ENCODE results near the gene CHRNB4. TPM values are rescaled to one million over a fixed set of nuclear protein-coding genes. Genes with fewer than 3 reads are reported as not detected.
"Not testable (repeated sequence)": the region's sequence is repeated elsewhere in the genome, so short reads cannot be mapped to it uniquely, and the experiment has no call there.

The CHRNB4 gene, protein sequence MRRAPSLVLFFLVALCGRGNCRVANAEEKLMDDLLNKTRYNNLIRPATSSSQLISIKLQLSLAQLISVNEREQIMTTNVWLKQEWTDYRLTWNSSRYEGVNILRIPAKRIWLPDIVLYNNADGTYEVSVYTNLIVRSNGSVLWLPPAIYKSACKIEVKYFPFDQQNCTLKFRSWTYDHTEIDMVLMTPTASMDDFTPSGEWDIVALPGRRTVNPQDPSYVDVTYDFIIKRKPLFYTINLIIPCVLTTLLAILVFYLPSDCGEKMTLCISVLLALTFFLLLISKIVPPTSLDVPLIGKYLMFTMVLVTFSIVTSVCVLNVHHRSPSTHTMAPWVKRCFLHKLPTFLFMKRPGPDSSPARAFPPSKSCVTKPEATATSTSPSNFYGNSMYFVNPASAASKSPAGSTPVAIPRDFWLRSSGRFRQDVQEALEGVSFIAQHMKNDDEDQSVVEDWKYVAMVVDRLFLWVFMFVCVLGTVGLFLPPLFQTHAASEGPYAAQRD
- total RNA-seq: not detected

DNA sequence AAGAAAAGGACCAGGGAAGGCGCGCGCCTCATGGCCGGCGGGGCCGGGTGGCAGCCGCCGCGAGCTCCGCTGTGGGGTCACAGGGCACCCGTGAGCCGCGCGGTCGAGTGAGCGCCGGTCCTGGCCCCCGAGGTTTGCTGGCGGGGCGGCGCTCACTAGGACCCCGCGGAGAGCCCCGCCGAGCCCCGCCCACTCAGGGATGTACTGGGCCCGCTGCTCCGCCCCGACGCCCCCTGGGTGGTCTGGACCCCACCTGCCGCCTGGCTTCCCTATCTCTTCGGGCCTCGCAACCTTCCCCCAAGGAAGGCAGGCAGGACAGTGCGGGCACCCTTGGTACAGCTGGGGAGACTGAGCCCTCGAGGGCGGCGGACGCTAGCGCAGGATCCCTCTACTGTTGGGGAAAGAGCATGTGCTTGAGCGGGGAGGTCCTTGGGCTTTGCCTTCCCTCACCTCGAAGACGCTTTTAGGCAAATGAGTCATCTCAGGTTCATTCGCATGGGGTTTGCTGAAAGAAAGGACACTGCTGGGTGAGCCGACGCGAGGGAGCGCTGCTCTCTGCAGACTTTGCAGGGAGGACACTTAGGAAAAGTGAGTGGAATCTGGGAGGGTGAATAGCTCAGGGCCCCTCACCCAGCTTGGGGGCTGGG lies at the start of gene CHRNB4:
Gene CHRNB4, minus strand, starts transcription at position 109 of the 647 bp plus-strand sequence. Its CDS starts 77 bp downstream, at position 32.
- H3K27me3 Mint-ChIP-seq: peaks cover 16% of the 10 kb centered on the region
- peak; percentile 37 for ATAC-seq (replicated peaks)
- no peaks in the 10 kb centered on the region for H3K4me1 Mint-ChIP-seq
- no peaks in the 10 kb centered on the region for H3K9me3 Mint-ChIP-seq
- no peaks in the 10 kb centered on the region for H3K36me3 Mint-ChIP-seq (ENCODE audit: low read depth)
- H3K4me3 Mint-ChIP-seq: peak within 1 kb of the TSS; percentile 41
- no peak within 1 kb of the TSS for H3K27ac Mint-ChIP-seq

DNA sequence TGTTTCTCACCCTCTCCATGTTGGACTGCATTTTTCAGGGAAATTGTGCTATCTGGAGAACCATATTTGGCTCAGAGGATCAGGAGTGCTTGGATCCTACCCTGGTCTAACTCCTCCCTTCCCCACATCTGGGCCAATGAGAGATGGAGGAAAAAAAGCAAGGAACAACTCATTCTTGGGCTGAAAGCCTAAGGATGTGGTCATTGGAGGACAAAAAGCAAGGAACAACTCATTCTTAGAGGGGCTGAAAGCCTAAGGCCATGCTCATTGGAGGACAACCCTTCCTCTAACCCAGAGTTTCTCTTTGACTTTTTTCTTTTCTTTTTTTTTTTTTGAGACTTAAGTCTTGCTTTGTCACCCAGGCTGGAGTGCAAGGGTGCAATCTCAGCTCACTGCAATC lies 48.6 kb upstream of the CHRNB4 start:
- no peaks in the 10 kb centered on the region for H3K36me3 Mint-ChIP-seq (ENCODE audit: low read depth)
- no peak for ATAC-seq (replicated peaks)

DNA sequence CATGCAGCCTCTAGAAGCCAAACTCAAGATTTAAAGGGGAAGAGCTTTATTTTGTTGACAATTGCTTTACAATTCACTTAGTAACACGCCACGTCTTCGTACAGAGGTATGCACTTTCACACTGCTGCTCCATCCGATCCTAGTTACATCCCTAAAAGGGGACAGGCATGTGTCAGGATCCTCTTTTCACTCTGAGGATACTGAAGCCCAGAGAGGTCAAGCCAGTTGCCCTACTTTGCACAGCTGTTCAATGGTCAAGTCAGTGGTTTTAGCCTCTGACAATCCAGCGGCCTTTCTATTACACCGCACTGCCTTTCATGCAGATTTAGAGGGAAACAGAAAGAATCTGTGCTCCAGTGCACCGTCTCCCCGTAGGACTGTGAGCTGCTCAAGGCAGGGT lies 44.9 kb upstream of the CHRNB4 start:
- H3K27ac Mint-ChIP-seq: no peak overlapping the region
- H3K36me3 Mint-ChIP-seq (ENCODE audit: low read depth): no peaks in the 10 kb centered on the region
- ATAC-seq (replicated peaks): no peak
- no peaks in the 10 kb centered on the region for H3K9me3 Mint-ChIP-seq
- H3K27me3 Mint-ChIP-seq: peaks cover 6% of the 10 kb centered on the region
- no peak overlapping the region for H3K4me3 Mint-ChIP-seq
- no peaks in the 10 kb centered on the region for H3K4me1 Mint-ChIP-seq

More for the DNA sequence above, 48.6 kb upstream of the CHRNB4 start:
- H3K27ac Mint-ChIP-seq: no peak overlapping the region
- H3K9me3 Mint-ChIP-seq: no peaks in the 10 kb centered on the region
- peaks cover 3% of the 10 kb centered on the region for H3K27me3 Mint-ChIP-seq
- no peaks in the 10 kb centered on the region for H3K4me1 Mint-ChIP-seq
- H3K4me3 Mint-ChIP-seq: no peak overlapping the region

DNA sequence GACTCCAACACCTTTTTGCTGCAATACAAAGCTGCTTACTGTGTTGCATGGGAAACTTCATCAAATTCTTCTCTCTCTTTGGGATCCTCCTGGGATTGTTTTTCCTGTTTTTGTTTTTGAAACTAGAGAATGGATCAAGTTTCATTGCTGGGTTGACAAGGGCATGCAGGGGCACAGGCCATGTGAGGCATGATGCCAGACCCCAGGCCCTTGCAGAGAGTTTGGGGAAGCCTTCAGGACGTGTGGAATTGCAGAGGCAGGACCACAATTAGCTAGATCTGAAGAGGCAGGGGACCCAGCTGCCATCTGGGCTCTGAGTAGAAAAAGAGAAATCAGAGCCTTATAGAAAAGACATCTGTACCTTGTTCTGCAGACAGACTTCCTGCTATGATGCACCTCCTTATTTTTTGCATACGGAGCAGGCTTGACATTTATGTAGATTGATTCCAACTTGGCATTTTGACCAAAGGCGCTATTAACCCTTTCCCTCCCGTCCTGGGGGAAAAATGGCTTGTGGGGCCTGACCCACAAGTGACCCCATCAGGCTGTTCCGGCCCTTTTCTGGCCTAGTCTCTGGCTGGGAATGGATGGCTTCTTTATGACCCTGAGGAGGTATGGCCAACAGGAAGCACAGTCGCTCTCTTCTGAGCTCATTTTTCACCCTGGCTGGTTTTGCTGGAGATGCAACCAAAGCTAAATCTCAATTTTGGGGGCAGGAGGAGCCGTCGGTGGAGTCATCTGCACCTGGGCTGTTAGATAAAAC lies 44.3 kb upstream of the CHRNB4 start:
- Mint-ChIP-seq H3K4me1 (no peaks in the 10 kb centered on the region), H3K36me3 (ENCODE audit: low read depth) (no peaks in the 10 kb centered on the region), H3K27ac (no peak overlapping the region), H3K27me3 (peaks cover 6% of the 10 kb centered on the region), H3K4me3 (no peak overlapping the region), H3K9me3 (no peaks in the 10 kb centered on the region)
- no peak for ATAC-seq (replicated peaks)

DNA sequence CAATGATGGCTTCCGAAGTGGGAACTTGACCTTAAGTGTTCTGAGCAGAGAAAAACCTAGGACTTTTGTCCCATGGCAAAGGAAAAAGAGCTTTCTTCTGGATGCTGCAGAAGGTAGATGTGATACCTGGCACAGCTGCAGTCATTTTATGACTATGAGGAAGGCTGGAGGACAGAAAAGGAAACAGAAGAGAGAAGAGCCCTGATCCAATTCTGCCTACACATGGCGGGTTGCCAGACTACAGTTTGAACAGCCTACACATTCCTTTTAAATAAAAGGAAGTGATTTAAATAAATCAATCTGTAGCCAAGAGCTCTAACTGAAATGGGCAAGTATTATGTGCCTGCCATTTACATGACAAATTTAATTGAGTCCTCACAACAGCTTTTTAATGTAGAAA lies 43.6 kb upstream of the CHRNB4 start:
- ATAC-seq (replicated peaks): no peak
- Mint-ChIP-seq H3K27ac (no peak overlapping the region), H3K4me3 (no peak overlapping the region), H3K27me3 (peaks cover 6% of the 10 kb centered on the region), H3K9me3 (no peaks in the 10 kb centered on the region), H3K4me1 (no peaks in the 10 kb centered on the region), H3K36me3 (ENCODE audit: low read depth) (no peaks in the 10 kb centered on the region)

DNA sequence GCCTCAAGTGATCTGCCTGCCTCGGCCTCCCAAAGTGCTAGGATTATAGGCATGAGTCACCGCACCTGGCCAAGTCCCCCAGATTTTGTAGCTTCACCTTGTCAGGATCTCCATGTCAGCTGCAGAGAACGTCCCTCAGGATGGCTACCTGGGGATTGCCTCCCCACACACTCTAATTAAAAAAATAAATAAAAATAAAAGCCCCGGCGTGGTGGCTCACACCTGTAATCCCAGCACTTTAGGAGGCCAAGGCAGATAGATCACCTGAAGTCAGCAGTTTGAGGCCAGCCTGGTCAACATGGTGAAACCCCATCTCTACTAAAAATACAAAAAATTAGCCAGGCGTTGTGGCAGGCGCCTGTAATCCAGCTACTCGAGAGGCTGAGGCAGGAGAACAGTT lies 42.6 kb upstream of the CHRNB4 start:
- not testable (repeated sequence) for H3K27ac Mint-ChIP-seq; H3K9me3 Mint-ChIP-seq; H3K36me3 Mint-ChIP-seq (ENCODE audit: low read depth); H3K27me3 Mint-ChIP-seq; H3K4me1 Mint-ChIP-seq; ATAC-seq (replicated peaks); H3K4me3 Mint-ChIP-seq

DNA sequence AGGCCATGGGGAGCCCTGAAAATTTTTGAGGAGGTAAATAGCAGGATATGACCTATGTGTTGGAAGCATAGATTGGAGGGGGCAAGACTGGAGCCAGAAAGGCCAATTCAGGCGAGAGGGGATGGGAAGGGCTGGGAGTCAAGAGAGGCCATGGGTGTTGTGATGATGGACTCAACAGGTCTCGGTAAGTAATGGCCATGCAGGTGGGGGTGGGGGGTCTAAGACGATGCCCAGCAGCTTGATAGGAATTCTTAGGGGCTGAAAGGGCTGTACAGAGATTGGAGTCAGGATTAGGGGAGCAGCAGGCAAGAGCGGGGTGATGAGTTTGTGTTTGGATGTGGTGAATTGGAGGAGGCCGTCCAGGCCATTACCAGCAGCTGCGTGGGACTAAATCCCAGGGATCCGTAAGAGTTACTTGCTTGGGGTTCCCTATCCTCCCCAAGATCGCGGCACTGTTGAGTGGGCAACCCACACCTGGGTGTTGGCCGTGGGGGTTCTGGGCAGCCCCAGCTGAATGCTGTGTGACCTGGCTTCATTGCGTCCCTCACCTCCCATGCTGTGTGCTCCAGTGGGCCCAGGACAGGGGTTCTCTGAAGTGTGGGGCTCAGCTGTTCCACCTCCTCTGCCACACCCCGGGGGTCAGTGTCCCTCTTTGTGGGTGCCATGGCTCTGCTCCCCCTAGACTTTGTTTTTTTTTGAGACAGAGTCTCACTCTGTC lies 41.8 kb upstream of the CHRNB4 start:
- ATAC-seq (replicated peaks): no peak
- no peaks in the 10 kb centered on the region for H3K4me1 Mint-ChIP-seq
- H3K27ac Mint-ChIP-seq: no peak overlapping the region

DNA sequence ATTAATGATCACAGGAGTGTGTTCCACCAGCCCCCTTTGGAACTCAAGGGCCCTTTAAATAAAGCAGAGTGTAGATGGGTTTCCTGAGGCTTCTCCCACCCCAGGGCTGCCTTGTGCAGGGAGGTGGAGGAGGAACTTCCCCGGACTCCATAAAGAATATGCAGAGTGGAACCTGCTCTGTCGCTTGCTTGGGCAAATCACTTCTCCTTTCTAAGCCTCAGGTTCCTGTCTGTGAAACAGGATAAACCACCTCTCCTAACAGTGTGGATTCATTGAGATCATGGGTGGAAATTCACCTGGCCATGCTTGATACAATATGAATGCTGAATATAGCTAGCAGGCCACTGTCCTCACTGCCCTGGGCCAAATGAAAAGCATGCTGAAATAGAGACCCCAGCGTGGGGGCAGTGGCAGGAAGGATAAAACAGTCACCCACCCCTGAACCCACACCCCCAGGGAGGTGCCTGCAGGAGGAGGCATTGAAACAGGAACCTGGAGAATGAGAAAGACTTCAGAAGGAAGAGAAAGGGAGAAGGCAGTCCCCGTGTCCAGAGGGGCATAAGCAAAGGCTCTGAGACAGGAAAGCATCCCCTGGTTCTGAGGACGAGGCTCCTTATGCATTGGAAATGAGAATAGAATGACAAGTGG lies 41.1 kb upstream of the CHRNB4 start:
- peaks cover 6% of the 10 kb centered on the region for H3K27me3 Mint-ChIP-seq
- no peaks in the 10 kb centered on the region for H3K4me1 Mint-ChIP-seq
- H3K27ac Mint-ChIP-seq: no peak overlapping the region
- no peak for ATAC-seq (replicated peaks)
- H3K4me3 Mint-ChIP-seq: no peak overlapping the region
- H3K36me3 Mint-ChIP-seq (ENCODE audit: low read depth): no peaks in the 10 kb centered on the region
- no peaks in the 10 kb centered on the region for H3K9me3 Mint-ChIP-seq

More for the DNA sequence above, 41.8 kb upstream of the CHRNB4 start:
- H3K27me3 Mint-ChIP-seq: peaks cover 6% of the 10 kb centered on the region
- H3K4me3 Mint-ChIP-seq: no peak overlapping the region
- no peaks in the 10 kb centered on the region for H3K36me3 Mint-ChIP-seq (ENCODE audit: low read depth)
- H3K9me3 Mint-ChIP-seq: no peaks in the 10 kb centered on the region

DNA sequence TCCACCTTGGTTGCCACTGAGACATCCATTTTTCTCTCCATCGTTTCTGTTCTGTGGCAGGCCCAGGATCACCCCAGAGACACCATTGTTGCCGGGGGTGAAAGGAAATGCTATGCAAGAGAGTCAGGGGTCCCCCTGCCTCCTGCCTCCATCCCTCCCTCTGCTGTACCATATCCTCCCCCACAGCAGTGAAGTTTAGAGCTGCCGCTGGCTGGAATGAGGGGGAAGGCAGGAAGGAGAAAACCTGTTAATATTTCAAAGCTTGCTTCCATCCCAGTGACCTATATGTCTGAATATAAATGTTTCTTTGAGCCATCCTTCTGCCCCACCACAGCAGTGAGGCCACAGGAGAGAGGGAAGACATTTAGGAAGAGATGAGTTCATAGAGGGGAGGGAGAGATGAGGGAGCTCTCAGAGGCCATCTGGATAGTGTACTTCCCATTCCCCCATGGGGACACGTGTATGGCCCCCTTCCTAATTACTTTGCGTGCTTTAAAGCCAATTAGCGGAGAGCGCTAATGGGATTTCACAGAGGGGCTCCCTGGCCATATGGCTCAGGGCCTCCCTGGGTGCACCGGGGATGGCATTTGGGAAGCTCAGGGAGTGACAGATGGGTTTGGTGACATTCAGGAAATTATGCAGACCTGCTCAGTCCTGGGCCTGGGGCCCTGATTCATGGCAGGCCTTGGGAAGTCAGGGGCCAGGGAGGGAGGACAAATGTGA lies 40.4 kb upstream of the CHRNB4 start:
- peaks cover 6% of the 10 kb centered on the region for H3K27me3 Mint-ChIP-seq
- H3K4me3 Mint-ChIP-seq: no peak overlapping the region
- no peaks in the 10 kb centered on the region for H3K9me3 Mint-ChIP-seq
- H3K36me3 Mint-ChIP-seq (ENCODE audit: low read depth): no peaks in the 10 kb centered on the region
- H3K27ac Mint-ChIP-seq: no peak overlapping the region
- ATAC-seq (replicated peaks): no peak
- no peaks in the 10 kb centered on the region for H3K4me1 Mint-ChIP-seq

GRCh38 chr15:78680431-78681075 lies 39.5 kb upstream of the CHRNB4 start:
- Mint-ChIP-seq H3K4me1 (no peaks in the 10 kb centered on the region), H3K9me3 (no peaks in the 10 kb centered on the region), H3K4me3 (no peak overlapping the region), H3K27ac (no peak overlapping the region), H3K27me3 (peaks cover 6% of the 10 kb centered on the region), H3K36me3 (ENCODE audit: low read depth) (no peaks in the 10 kb centered on the region)
- ATAC-seq (replicated peaks): no peak

GRCh38 chr15:78679089-78679511 lies 38.1 kb upstream of the CHRNB4 start:
- no peaks in the 10 kb centered on the region for H3K36me3 Mint-ChIP-seq (ENCODE audit: low read depth)
- no peaks in the 10 kb centered on the region for H3K9me3 Mint-ChIP-seq
- H3K27ac Mint-ChIP-seq: no peak overlapping the region
- H3K27me3 Mint-ChIP-seq: peaks cover 6% of the 10 kb centered on the region
- ATAC-seq (replicated peaks): no peak
- no peak overlapping the region for H3K4me3 Mint-ChIP-seq
- H3K4me1 Mint-ChIP-seq: no peaks in the 10 kb centered on the region

DNA sequence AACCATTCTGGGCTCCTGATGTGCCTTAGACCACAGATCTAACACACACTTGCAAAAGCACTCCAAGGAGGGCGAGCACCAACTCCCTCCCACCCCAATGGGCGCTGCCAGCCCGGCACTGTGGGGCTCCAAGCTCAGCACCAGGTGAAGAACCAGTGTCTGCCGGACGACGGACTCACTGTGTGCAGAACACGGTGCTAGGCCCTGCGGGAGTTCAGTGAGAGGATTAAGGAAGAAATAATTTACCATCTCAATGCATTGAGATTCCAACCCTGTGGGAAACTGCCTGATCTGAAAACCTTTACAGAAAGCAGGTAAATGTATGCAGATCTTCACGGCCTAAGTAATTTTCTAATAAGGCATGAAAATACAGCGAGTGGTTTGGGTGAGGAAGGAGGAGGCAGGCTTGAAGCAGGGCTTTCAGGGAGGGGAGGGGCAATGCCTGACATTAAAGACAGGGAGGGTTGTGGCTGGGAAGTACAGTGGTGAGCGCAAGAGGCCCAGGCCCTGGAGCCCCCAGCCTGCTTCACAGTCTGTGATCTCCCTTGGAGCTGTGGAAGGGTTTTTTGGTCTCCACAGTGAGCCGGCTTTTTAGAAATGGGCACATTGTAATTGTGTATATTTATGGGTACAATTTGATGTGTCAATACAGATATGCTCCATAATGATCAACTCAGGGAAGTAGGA lies 35.6 kb upstream of the CHRNB4 start:
- Mint-ChIP-seq H3K9me3 (no peaks in the 10 kb centered on the region), H3K27ac (no peak overlapping the region), H3K4me1 (no peaks in the 10 kb centered on the region), H3K4me3 (no peak overlapping the region), H3K36me3 (ENCODE audit: low read depth) (no peaks in the 10 kb centered on the region), H3K27me3 (no peaks in the 10 kb centered on the region)
- ATAC-seq (replicated peaks): no peak
